IMR-90 (cell line): Measurements from ENCODE around the gene HLA-A. TPM values are rescaled to one million over a fixed set of nuclear protein-coding genes. Genes with fewer than 3 reads are reported as not detected.

Experiments used
- ATAC-seq: fragments of 200-7000 bp; cut with Tn5 transposase; 2 replicates; pipeline ENCODE4 v1.9.1; 2020; ENCODE audit warnings: low read depth, mild to moderate bottlenecking, moderate library complexity
- BruUV-seq: library from RNA; stranded (reverse); fragments of 400-500 nt; replicated peaks from 2 replicates; lab custom pipeline; 2021; lab: Mats Ljungman, UMichigan
- CTCF ChIA-PET: fragments of 300-600 bp; formaldehyde crosslinking; extraction: SDS; loops from one replicate; lab custom pipeline; 2021; ENCODE audit warnings: antibody characterized with exemption; lab: Yijun Ruan, JAX
- POLR2A ChIA-PET: fragments of 300-600 bp; sonication (Branson Sonifier 250); formaldehyde crosslinking; loops from one replicate; lab custom pipeline; 2022; ENCODE audit warnings: antibody characterized with exemption; ENCODE audit not compliant: unreplicated experiment; lab: Charles Lee
- DNase-seq: peaks from one replicate; pipeline ENCODE4 v3.0.0; 2013
- H2AFZ ChIP-seq: replicated peaks from 2 replicates; pipeline ENCODE3; 2013; ENCODE audit warnings: low read length, mild to moderate bottlenecking; ENCODE audit not compliant: poor library complexity
- H2AK5ac ChIP-seq: 2 replicates; pipeline ENCODE4 v1.6.1; 2013; ENCODE audit warnings: low read depth, low read length, inconsistent platforms
- H2AK9ac ChIP-seq: replicated peaks from 2 replicates; pipeline ENCODE3; 2013; ENCODE audit warnings: mild to moderate bottlenecking, low read depth, low read length, moderate library complexity; ENCODE audit not compliant: poor library complexity
- H2BK120ac ChIP-seq: 2 replicates; pipeline ENCODE4 v1.6.1; 2013; ENCODE audit warnings: low read depth, low read length, inconsistent platforms
- H2BK15ac ChIP-seq: 3 replicates; pipeline ENCODE4 v1.6.1; 2013; ENCODE audit warnings: low read depth, low read length, inconsistent platforms
- H2BK20ac ChIP-seq: 2 replicates; pipeline ENCODE4 v1.6.1; 2013; ENCODE audit warnings: low read depth, mild to moderate bottlenecking, inconsistent platforms, low read length, moderate library complexity
- H2BK5ac ChIP-seq: 2 replicates; pipeline ENCODE4 v1.6.1; 2013; ENCODE audit warnings: mild to moderate bottlenecking, low read depth, low read length, inconsistent platforms; ENCODE audit not compliant: poor library complexity, severe bottlenecking
- H3K14ac ChIP-seq: replicated peaks from 2 replicates; pipeline ENCODE4 v1.6.1; 2013; ENCODE audit warnings: low read depth, low read length, inconsistent platforms
- H3K18ac ChIP-seq: 2 replicates; pipeline ENCODE4 v1.6.1; 2013; ENCODE audit warnings: low read depth, low read length, control low read depth
- H3K23ac ChIP-seq: 2 replicates; pipeline ENCODE4 v1.6.1; 2013; ENCODE audit warnings: low read depth, low read length, inconsistent platforms
- H3K27ac ChIP-seq: 2 replicates; pipeline ENCODE4 v1.5.1; 2013; ENCODE audit warnings: mild to moderate bottlenecking, control low read depth, low read length; ENCODE audit not compliant: insufficient read depth
- H3K27me3 ChIP-seq: 2 replicates; pipeline ENCODE4 v1.6.1; 2013; ENCODE audit warnings: low read length; ENCODE audit not compliant: control insufficient read depth, insufficient read depth
- H3K36me3 ChIP-seq: 2 replicates; pipeline ENCODE4 v1.6.1; 2013; ENCODE audit warnings: low read length, mixed read lengths; ENCODE audit not compliant: control insufficient read depth, insufficient read depth
- H3K4ac ChIP-seq: 2 replicates; pipeline ENCODE4 v1.6.1; 2013; ENCODE audit warnings: low read depth, low read length, inconsistent platforms
- H3K4me1 ChIP-seq: 2 replicates; pipeline ENCODE4 v1.6.1; 2013; ENCODE audit warnings: low read length, mixed read lengths; ENCODE audit not compliant: control insufficient read depth, insufficient read depth
- H3K4me2 ChIP-seq: 2 replicates; pipeline ENCODE4 v1.6.1; 2013; ENCODE audit warnings: low read depth, mild to moderate bottlenecking, control low read depth, low read length, moderate library complexity
- H3K4me3 ChIP-seq: 2 replicates; pipeline ENCODE4 v1.5.1; 2013; ENCODE audit warnings: low read depth, mild to moderate bottlenecking, control low read depth, low read length, moderate library complexity; ENCODE audit not compliant: insufficient read depth
- H3K56ac ChIP-seq: 2 replicates; pipeline ENCODE4 v1.6.1; 2013; ENCODE audit warnings: low read length, inconsistent platforms; ENCODE audit not compliant: insufficient read depth; ENCODE audit errors: extremely low read depth
- H3K79me1 ChIP-seq, 2 experiments: 2 replicates each; pipeline ENCODE4 v1.6.1; 2013; ENCODE audit warnings: low read length in 2 of 2, inconsistent platforms in 1 of 2, low read depth in 1 of 2
- H3K9ac ChIP-seq: 2 replicates; pipeline ENCODE4 v1.6.1; 2013; ENCODE audit warnings: low read depth, low read length, control low read depth
- H3K9me1 ChIP-seq: 2 replicates; pipeline ENCODE4 v1.6.1; 2013; ENCODE audit warnings: low read length, inconsistent platforms; ENCODE audit not compliant: insufficient read depth
- H3K9me3 ChIP-seq: 2 replicates; pipeline ENCODE4 v1.6.1; 2013; ENCODE audit warnings: low read length; ENCODE audit not compliant: control insufficient read depth, insufficient read depth
- H4K20me1 ChIP-seq: 2 replicates; pipeline ENCODE4 v1.6.1; 2013; ENCODE audit warnings: low read length, inconsistent platforms; ENCODE audit not compliant: insufficient read depth
- H4K5ac ChIP-seq: 2 replicates; pipeline ENCODE4 v1.6.1; 2013; ENCODE audit warnings: mild to moderate bottlenecking, low read depth, low read length, control low read depth
- H4K8ac ChIP-seq, 2 experiments: 2 replicates each; pipeline ENCODE4 v1.6.1; 2013; ENCODE audit warnings: low read depth in 2 of 2, low read length in 2 of 2, control low read depth in 1 of 2, inconsistent platforms in 1 of 2
- H4K91ac ChIP-seq: 2 replicates; pipeline ENCODE4 v1.6.1; 2013; ENCODE audit warnings: low read depth, low read length, inconsistent platforms; ENCODE audit not compliant: insufficient read depth
- MAFK ChIP-seq: IDR thresholded peaks from 2 replicates; pipeline ENCODE4 v1.6.1; 2012; ENCODE audit warnings: low read depth, low read length, improper control_type of control experiment
- NFE2L2 ChIP-seq: fragments of 150-350 bp; IDR thresholded peaks from 2 replicates; pipeline ENCODE4 v1.6.1; 2016; ENCODE audit warnings: low read depth, mild to moderate bottlenecking, low read length
- POLR2A ChIP-seq: IDR thresholded peaks from 2 replicates; pipeline ENCODE4 v1.6.1; 2012; ENCODE audit warnings: mild to moderate bottlenecking, low read depth, low read length
- WGBS, 2 experiments: methylation state at CpG; one replicate each; pipeline versions ENCODE4 v1.1.5 to v1.1.7; 2013; ENCODE audit warnings: missing lambda C conversion rate in 2 of 2; ENCODE audit not compliant: insufficient read length in 1 of 2; ENCODE audit errors: extremely low coverage in 2 of 2; 5-methylcytosine and 5-hydroxymethylcytosine counted together
- dilution Hi-C: fragments of 300-500 bp; cut with HindIII; formaldehyde crosslinking; loops from one replicate; pipeline ENCODE4 v1.14.3; 2018; ENCODE audit warnings: low sequenced_read_pairs; ENCODE audit not compliant: unreplicated experiment
- in situ Hi-C: fragments of 300-500 bp; cut with MboI; formaldehyde crosslinking; loops from 3 replicates; pipeline ENCODE4 v1.14.3; 2019; ENCODE audit warnings: low sequenced_read_pairs, inconsistent platforms, mixed read lengths
- intact Hi-C: fragments of 100-400 bp; cut with micrococcal nuclease; formaldehyde crosslinking; loops from 2 replicates; pipeline ENCODE4 v1.10.0; 2022
- polyA plus RNA-seq, 3 experiments: library from polyadenylated mRNA; depleted of rRNA; stranded (reverse); fragments of >200 nt; gene quantifications; 2 replicates each; pipeline ENCODE4 v1.2.3, GENCODE V29; 2012; ENCODE audit warnings: low replicate concordance in 1 of 3
- total RNA-seq: library from RNA; depleted of rRNA; stranded (reverse); fragments of >200 nt; gene quantifications from 2 replicates; pipeline ENCODE4 v1.2.3, GENCODE V29; 2012

Gene HLA-A
- total and polyA plus RNA-seq, 2 of the 4 experiments (the other 2 are of a cell fraction) = 94.5 to 218 TPM

DNA sequence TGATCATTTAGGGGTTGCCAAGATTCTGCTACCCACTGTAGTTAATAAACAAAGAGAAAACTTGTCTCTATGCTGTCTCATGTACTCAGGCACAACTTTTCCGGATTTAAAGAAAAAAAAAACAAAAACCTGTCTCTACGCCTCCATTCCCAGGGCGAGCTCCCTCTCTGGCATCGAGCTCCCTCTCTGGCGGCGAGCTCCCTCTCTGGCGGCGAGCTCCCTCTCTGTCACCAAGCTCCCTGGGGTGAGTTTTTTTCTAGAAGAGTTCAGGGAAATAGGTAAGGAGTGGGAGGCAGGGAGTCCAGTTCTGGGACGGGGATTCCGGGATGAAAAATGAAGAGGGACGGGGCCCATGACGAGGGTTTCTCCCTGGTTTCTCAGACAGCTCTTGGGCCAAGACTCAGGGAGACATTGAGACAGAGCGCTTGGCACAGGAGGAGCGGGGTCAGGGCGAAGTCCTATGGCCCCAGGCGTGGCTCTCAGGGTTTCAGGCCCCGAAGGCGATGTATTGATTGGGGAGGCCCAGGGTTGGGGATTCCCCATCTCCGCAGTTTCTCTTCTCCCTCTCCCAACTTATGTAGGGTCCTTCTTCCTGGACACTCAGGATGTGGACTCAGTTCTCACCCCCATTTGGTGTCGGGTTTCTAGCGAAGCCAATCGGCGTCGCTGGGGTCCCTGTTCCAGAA lies 16.5 kb upstream of the HLA-A start:
- 0 out of 3 replicates have a peak overlapping the region, but pooled peaks have one; percentile 4 for H2BK15ac ChIP-seq
- H4K20me1 ChIP-seq = no peaks in the 10 kb centered on the region
- no peak overlapping the region for H2AK5ac ChIP-seq
- in situ Hi-C loops = no loop called here
- dilution Hi-C loops = no loop called here
- TF ChIP-seq MAFK = no peak
- no peak for TF ChIP-seq NFE2L2
- TF ChIP-seq POLR2A = 0 out of 2 replicates have a peak, but pooled peaks have one; percentile 6
- peak overlapping the region; percentile 93 for H3K9ac ChIP-seq
- H3K4me1 ChIP-seq = no peaks in the 10 kb centered on the region
- WGBS, 2 experiments = 67% methylated on average over 3 of the region's 24 CpGs; no CpG with 5 or more reads in 1 of the 2 experiments
- peak overlapping the region; percentile 93 for H3K4ac ChIP-seq
- peak overlapping the region; percentile 1 for H4K91ac ChIP-seq
- H4K8ac ChIP-seq = peak overlapping the region; percentile 86 to 97
- H3K27ac ChIP-seq = peak overlapping the region; percentile 90
- H3K4me3 ChIP-seq = peak overlapping the region; percentile 89
- no peaks in the 10 kb centered on the region for H3K27me3 ChIP-seq
- BruUV-seq = no TSS peak
- H3K18ac ChIP-seq = peak overlapping the region; percentile 3; the same call in 1 of the 2 replicates
- peak overlapping the region; percentile 72 for H2BK5ac ChIP-seq
- ATAC-seq (no peak; the same call in none of the 2 replicates), DNase-seq (peak; percentile 32)
- no peaks in the 10 kb centered on the region for H3K36me3 ChIP-seq
- peak overlapping the region; percentile 87 for H2AK9ac ChIP-seq
- ChIA-PET CTCF (no interaction called here), POLR2A (no interaction called here)
- peak overlapping the region; percentile 49; the same call in 1 of the 2 replicates for H2BK120ac ChIP-seq
- H3K9me1 ChIP-seq = no peaks in the 10 kb centered on the region; the same call in 1 of the 2 replicates
- peak overlapping the region; percentile 94 for H3K14ac ChIP-seq
- H3K4me2 ChIP-seq = peak overlapping the region; percentile 90
- peak overlapping the region; percentile 94 for H4K5ac ChIP-seq
- peak overlapping the region; percentile 2; the same call in 1 of the 2 replicates for H3K56ac ChIP-seq
- no peak overlapping the region for H2BK20ac ChIP-seq
- H3K23ac ChIP-seq = peak overlapping the region; percentile 67; the same call in 1 of the 2 replicates
- peak overlapping the region; percentile 97 for H2AFZ ChIP-seq
- peaks cover 0 to 8% of the 10 kb centered on the region in 2 experiments; a peak in 1 of 4 replicates for H3K79me1 ChIP-seq
- no peaks in the 10 kb centered on the region for H3K9me3 ChIP-seq
- intact Hi-C loops = loop anchor here (1.0 kb wide), 1 partner anchor 50 kb away; no protein-coding TSS in a partner anchor
